GM18507 (cell line): ENCODE measurements around the gene C16orf95.
"Not testable (repeated sequence)": the region's sequence is repeated elsewhere in the genome, so short reads cannot be mapped to it uniquely, and the experiment has no call there.

ENCODE experiments used
- DNase-seq: peaks from one replicate; pipeline ENCODE4 v3.0.0; 2011; ENCODE audit warnings: low read depth; ENCODE audit not compliant: insufficient read length; ENCODE audit errors: extremely low spot score
- FAIRE-seq: peaks from 2 replicates; lab custom pipeline; 2011; peaks lifted over from hg19 to GRCh38; lab: Jason Lieb, UNC

The C16orf95 gene, protein sequence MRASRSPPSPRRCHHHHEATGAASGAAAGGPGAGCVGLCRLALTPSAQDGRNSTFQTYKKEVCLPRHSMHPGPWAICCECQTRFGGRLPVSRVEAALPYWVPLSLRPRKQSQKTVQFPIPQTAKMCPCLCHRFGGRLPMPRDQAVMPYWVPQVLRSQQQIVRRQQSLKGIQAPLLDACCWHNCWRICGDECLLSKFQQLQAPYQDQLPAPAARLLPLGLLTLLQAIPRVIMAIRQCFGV

DNA sequence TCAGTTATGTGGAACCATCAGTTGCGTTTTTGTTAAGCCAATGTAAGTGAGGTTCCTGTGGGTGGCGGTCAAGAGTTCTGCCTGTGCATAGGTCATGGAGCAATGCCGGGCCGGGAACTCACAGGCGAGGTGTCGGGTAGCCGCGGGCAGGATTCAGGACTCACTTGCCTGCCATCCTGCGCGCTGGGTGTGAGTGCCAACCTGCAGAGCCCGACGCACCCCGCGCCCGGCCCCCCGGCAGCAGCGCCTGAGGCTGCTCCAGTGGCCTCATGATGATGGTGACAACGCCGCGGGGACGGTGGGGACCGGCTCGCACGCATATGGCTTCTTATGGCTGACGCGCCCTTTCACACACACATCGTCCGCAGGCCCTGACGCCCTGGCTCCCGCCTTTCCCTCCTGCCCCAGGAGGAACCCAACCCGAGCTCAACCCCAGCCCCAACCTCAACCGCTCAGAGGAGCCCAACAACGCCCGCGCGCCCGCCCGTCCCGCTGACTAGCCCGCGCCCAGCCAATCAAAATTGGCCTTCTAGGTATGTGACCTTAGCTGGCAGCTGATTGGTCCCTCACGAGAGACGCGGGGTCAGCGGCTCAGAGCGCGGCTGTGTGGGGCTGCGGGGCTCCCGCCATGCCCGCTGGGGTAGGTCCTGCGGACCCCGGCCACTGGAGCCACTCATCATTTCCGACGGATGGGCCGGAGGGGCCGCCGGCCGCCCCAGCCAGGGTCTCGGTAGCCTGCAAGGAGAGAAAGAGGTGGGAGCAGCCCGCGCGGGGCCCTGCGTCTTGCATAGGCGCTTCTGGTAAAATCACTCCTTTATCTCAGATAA, at the start of gene C16orf95:
C16orf95 (minus strand) TSS at position 470 of the 827 bp plus-strand sequence; CDS start at position 320, 150 bp downstream.
- DNase-seq (peak; percentile 99), FAIRE-seq (peak; percentile 85)

DNA sequence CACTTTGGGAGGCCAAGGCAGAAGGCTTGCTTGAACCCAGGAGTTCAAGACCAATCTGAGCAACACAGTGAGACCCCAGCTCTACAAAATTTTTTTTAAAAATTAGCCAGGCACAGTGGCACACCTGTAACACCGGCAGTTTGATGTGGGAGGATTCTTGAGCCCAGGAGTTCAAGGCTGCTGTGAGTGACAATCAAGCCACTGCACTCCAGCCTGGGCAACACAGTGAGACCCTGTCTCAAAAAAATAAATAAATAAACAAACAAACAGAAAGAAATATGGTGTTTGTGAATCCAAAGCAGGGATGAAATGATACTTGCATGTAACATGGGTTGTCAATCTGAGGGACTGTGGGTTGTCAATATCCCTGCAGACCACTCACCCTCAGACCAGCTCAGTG, 49.7 kb upstream of the C16orf95 start:
- DNase-seq: no peak
- FAIRE-seq: no peak

DNA sequence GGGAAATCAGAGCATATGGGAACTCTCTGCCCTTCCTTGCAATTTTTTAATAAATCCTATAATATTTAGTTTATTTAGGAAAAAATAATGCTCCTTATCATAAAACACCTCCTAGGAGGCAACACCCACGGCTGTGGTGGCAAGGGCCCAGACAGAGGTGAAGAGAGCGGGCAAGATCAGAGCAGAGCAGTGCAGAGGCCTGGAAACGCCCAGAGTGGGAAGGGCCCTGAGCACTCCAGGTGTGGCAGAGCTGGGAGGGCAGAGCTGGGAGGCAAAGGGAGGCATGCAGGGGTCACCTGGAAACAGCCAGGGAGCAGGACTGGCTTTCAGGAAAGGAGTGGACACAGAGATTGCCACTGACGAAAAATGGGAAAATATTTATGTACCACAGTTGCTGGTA, 49.1 kb upstream of the C16orf95 start:
- FAIRE-seq: no peak

DNA sequence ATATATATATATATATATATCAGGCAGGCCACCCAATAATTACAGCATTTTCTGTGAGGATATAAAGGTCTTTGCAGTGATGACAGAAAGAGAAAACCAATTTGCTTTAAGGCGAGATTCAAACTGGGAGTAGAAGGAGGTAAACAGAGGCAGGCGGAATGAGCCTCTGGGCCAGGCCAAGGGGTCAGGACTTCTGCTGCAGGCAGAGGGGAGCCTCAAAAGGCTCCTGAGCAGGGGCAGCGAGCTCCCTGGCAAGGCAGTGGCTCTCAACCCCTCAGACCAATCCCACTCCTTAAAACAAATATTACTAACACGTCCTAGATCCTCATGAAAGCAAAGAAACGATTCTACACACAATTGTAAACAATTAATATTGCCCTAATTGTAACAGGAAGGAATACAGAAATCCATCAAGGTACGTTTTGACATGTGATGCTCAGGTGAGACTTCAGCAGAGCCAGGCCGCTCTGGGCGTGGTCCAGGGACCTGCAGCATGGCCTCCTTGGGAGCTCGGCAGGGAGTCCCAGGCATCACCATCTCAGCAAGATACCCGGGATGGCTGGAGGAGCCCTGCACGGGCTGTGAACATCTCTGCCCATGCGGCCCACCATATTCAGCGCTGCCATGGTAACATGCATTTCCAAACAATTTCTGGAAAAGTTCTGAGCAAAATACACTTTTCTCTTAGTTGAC, 48.0 kb upstream of the C16orf95 start:
- no peak for DNase-seq
- no peak for FAIRE-seq

More for the DNA sequence above, 49.1 kb upstream of the C16orf95 start:
- no peak for DNase-seq

DNA sequence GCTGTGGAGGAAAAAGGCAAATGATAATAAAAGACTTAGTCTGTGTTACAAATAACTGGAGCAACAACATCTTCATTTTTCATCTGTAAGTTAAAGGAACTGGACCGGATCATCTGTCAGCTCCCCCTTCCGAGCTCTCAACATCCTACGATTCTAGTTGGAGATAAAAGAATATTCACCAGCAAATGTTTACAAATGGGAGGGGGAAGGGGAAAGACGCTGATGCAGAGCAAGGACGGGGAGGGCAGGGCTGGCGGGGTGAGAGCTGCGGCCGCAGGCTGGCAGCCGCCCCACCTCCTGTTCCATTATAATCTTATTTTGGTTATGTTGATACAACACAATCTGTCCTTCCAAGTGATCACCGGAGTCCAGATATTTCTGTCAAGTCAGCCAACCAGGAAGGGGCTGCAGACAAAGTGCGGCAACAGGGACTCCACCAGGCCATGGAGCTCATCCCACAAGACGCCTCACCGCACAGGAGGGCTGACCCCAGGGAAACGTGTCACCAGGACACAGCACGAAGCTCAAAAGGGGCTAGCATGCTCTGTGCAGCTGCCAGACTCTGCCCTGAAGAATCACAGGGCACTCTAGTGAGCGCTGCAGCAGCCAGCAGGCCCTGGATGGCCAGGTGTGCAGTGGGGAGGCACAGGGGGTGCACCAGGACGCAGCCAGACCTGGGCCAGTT, 46.7 kb upstream of the C16orf95 start:
- FAIRE-seq (no peak), DNase-seq (no peak)

DNA sequence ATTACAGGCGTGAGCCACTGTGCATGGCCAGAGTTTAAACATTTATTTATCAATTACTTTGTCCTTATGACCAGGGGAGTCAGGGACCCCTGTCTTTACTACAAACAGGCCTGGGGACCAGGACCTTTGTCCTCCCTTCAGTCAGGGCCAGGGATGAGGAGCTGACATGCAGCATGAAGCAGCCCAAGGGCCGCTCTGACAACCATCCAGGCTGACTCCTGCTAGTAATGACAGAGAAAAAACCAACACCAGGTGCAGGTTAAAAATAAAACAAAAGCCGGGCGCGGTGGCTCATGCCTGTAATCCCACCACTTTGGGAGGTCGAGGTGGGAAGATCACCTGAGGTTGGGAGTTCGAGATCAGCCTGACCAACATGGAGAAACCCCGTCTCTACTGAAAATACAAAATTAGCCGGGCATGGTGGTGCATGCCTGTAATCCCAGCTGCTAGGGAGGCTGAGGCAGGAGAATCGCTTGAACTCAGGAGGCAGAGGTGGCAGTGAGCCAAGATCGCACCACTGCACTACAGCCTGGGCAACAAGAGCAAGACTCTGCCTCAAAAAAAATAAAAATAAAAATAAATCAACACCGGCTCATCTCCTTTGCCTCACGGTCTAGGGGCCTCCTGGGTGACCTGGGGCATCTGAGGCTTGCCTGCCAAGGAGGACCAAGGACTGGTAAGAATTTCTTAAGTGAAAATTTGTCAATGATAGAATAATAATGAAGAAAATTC, 45.8 kb upstream of the C16orf95 start:
- not testable (repeated sequence) for FAIRE-seq, DNase-seq

DNA sequence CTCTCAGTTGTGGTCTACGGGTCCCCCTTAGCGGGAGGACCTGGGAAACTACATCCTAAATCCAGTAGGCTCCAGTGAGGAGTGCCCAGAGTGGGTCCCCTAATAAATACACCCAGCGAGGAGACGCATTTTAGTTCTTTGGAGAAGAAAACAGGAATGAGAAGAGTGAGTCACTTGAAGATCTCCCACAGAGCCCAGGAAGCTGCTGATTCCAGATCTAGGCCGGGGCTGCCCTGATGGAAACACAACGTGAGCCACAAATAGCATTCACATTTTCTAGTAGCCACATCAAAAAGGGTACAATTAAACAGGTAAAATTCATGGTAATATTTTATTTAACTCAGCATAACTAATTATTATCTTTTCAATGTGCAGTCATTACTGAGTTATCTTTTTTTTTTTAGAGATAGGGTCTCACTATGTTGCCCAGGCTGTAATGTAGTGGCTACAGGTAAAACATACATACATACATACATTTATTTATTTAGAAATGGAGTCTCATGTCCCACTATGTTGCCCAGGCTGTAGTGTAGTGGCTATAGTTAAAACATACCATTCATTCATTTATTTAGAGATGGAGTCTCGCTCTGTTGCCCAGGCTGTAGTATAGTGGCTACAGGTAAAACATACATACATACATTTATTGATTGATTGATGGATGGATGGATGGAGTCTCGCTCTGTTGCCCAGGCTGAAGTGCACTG, 44.9 kb upstream of the C16orf95 start:
- FAIRE-seq: no peak
- no peak for DNase-seq

DNA sequence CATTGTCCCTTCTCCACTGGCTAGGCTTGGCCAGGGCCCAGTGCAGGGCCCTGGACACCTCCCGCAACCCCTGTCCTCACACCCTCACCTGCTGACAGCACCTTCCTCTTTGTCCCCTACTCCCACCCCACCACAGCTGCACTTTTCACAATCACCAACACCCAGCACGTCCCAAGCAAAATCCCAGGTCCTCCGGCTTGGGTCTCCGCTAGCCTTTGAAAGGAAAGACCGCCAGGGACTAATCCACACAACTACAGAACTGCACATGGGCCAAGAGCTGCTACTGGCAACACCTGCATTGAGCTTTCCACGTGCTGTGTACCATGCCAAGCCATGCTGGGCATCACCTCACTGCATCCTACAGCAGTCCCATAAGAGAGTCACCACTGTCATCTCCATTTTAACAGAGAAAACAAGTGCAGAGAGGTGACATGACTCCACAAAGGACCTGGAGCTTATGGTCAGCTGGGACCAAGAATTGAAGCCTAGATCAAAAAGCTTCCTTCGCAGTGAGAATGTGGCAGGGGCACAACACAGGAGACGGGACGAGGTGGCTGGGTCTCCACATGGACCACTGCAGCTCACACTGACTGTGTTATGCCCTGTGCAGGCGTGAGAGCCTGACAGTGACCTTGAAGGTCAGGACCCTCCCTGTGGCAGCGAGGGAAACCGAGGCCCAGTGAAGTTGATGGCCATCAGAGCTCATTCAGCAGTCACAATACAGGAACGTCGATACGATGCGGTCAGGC, 43.8 kb upstream of the C16orf95 start:
- no peak for FAIRE-seq
- no peak for DNase-seq

DNA sequence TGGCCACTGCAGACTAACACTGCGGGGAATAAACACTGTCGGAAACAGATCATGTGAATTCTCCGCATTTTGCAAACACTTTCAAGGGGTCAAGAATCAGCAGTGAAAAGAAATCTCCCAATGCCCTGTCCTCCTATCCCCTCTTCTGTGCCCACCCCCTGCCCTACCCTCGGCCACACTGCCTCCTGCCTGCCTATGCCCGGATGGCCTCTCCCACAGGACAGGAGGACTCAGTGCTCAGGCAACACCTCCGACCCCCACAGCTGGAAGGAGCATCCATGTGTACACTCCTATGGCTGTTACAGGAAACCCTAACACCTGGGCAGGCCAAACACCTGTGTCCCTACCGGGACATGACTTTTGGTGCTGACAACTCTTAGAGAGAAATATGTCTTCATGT, 41.9 kb upstream of the C16orf95 start:
- DNase-seq (no peak), FAIRE-seq (no peak)

DNA sequence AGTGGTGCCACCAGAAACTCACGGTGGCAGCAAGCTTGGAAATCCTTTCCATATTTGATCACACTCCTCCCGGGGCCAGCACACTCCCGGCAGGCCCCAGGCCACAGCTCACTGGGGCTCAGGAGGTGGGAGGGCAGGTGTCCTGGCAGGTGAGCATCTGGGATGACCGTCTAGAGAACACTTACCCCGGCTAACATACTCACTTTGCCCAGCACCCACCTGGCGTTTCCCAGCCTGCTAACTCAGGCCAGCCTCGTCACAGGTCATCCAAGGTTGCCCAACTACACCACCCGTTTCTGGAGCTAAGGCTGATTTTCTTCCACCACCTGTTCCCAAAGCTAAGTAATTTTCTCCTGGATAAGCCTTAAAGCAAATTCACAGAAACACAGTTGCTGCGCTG, 41.5 kb upstream of the C16orf95 start:
- no peak for DNase-seq
- no peak for FAIRE-seq

DNA sequence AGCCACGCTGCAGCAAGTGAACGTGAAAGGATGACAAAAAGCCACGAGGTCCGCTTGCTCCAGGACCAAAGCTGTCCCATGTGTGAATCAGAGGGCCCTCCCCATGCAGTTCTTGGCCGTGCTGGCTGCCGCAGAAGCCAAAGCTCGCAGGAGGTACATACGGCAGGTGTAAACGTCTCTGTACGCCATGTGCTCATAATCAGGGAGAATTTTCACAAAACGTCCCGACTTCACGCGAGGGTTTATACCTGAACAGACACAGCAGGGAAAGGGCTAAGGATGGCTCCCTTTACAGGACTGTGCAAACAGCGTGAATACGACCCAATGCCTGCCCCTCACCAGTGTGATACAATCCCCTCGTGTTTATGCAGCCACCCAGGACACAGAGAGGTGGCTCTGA, 41.1 kb upstream of the C16orf95 start:
- FAIRE-seq: no peak
- no peak for DNase-seq

DNA sequence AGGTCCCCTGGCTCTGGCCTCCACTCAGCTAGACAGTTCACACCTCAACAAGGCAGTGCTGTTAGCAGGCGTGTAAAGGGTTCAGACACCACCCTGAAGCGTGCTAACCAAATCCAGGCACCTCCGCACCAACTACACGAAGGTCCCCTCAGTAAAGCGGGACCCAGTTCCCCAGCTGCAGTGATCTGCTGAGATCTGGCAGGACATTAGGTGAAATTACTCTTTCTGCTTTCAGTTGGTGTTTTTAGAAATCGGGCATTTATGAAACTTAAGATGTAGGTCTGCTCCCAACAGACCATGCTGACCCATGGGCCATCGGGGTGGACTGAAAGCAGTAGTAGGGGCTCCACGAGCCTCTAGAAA, 39.3 kb upstream of the C16orf95 start:
- FAIRE-seq: no peak
- no peak for DNase-seq

DNA sequence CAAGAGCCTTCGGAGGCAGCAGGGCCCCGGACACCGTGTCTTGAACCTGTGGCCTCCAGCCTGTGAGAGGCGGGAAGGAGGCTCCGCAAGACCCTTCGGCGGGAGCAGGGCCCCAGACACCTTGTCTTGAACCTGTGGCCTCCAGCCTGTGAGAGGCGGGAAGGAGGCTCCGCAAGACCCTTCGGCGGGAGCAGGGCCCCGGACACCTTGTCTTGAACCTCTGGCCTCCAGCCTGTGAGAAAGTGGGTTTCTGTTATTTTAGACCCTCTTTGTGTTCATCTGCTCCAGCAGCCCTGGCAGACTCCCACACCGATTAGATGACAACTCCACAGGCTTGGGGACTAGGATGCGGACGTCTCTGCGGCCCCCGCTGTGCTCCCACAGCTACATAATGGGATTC, 36.4 kb upstream of the C16orf95 start:
- no peak for FAIRE-seq
- no peak for DNase-seq

DNA sequence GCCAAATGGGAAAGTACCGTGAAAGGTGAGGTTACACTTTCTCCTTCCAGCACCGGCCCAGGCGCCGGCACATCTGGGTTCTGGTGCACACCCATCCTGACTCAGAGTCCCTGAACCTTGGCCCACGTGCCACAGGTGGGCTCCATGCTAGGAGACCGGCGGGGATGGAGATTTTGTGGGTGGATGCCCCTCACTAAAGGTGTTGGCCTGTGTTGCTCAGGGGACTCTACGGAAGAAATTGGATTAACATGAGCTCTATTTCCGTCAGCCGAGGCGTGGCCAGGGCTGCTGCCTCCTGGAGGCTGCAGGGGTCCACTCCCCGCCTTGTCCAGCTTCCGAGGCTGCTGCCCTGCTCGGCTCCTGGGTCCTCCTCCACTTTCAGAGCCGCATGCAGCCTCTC, 35.6 kb upstream of the C16orf95 start:
- FAIRE-seq (no peak), DNase-seq (no peak)

DNA sequence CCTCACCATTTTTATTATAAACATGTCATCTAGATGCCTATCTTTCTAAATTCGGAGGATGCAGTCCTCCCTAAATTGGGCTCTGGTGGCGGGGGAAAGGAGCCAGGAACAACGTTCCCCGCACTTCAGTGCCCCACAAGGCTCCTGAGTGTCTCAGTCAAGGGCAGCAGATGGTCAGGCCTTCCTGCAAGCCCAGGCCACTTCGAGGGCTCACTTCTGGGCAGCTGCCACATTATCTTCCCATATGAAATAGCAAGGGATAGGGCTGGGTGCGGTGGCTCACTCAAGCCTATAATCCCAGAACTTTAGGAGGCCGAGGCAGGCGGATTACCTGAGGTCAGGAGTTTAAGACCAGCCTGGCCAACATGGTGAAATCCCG, 34.1 kb upstream of the C16orf95 start:
- DNase-seq (no peak), FAIRE-seq (no peak)

DNA sequence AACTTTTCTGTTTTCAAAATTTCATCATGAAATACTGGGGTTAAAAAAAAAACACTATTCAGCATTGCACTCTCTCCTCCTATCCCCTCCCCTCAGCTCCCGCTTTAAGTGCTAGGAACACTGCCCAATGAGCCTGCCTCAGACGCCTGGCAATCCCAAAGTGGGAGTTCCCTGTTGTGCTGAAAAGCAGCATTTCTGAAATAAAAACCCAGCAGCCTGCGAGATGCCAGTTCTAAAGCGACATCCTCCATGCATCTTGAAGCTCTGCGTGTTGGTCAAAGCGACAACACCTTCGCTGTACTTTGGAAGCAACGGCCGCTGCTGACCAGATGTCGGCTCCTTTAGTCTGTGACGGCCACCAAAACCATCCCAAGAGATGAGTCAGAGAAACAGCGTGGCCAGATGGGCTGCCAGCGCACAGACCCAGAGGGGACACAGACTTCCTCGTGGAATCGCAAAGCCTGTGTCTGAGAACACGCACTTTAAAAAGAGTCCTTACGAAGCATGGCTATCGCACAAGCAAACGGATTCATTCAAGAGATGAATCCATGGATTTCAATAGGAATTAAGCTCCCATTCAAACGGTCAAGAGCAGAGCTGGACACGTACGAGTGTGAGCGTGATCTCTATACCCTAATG, 33.6 kb upstream of the C16orf95 start:
- DNase-seq: no peak
- no peak for FAIRE-seq

DNA sequence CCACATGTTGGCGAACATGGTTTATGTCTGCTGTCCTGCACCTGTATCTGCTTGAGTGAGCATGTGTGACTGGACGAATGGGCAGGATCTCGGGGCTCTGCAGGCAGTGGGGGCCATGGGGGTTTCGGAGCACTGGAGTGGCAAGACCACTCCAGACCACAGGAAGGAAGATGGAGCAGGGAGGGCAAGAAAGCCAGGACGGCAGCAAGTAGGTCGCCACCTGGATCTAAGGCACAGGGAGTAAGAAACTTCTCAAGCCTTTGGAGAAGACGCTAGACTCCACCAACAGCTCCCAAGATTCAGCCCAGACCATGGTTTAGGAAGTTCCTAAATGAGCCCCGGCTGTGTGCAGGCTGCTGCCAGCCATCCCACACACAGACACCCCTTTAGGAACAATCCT, 32.8 kb upstream of the C16orf95 start:
- DNase-seq: no peak
- FAIRE-seq: no peak
